ENCODE data around the gene SSRP1. TPM values are rescaled to one million over a fixed set of nuclear protein-coding genes. Genes with fewer than 3 reads are reported as not detected.

SSRP1 gene
- total RNA-seq, 1 donor from 2014 or later = 64.7 TPM

GRCh38 chr11:57353446-57353845 lies 17.8 kb upstream of the SSRP1 start:
- no peaks in the 10 kb centered on the region for H3K9me3 ChIP-seq
- H3K36me3 ChIP-seq = no peaks in the 10 kb centered on the region
- ATAC-seq (no peak), DNase-seq (no peak)
- H3K4me1 ChIP-seq = peaks cover 12% of the 10 kb centered on the region
- TF ChIP-seq CTCF (IDR thresholded peaks at IDR 0.05) = no peak
- no peaks in the 10 kb centered on the region for H3K27me3 ChIP-seq
- intact Hi-C loops (cut with DNase I) = no loop called here
- H3K27ac ChIP-seq = no peak overlapping the region
- H3K4me3 ChIP-seq = no peak overlapping the region

GRCh38 chr11:57353036-57353435 lies 17.3 kb upstream of the SSRP1 start:
- no peak for ATAC-seq
- intact Hi-C loops (cut with DNase I) = no loop called here
- Histone ChIP-seq H3K27me3 (no peaks in the 10 kb centered on the region), H3K9me3 (no peaks in the 10 kb centered on the region), H3K4me1 (peaks cover 9% of the 10 kb centered on the region), H3K4me3 (no peak overlapping the region), H3K36me3 (no peaks in the 10 kb centered on the region), H3K27ac (no peak overlapping the region)
- DNase-seq = no peak
- no peak for TF ChIP-seq CTCF (IDR thresholded peaks at IDR 0.05)

- Histone ChIP-seq H3K27ac (no peak overlapping the region), H3K36me3 (no peaks in the 10 kb centered on the region), H3K4me3 (no peak overlapping the region), H3K9me3 (no peaks in the 10 kb centered on the region), H3K27me3 (no peaks in the 10 kb centered on the region), H3K4me1 (no peaks in the 10 kb centered on the region)
- peak; percentile 85 for DNase-seq
- intact Hi-C loops (cut with DNase I) = no loop called here
- TF ChIP-seq CTCF (IDR thresholded peaks at IDR 0.05) = peak; percentile 94
- ATAC-seq = peak; percentile 73
These were observed 14.0 kb upstream of the SSRP1 start for GRCh38 chr11:57349491-57350274.

GRCh38 chr11:57348636-57349313 lies 13.1 kb upstream of the SSRP1 start:
- Histone ChIP-seq H3K27ac (no peak overlapping the region), H3K9me3 (no peaks in the 10 kb centered on the region), H3K4me3 (no peak overlapping the region), H3K27me3 (no peaks in the 10 kb centered on the region), H3K36me3 (no peaks in the 10 kb centered on the region), H3K4me1 (no peaks in the 10 kb centered on the region)
- intact Hi-C loops (cut with DNase I) = no loop called here
- ATAC-seq = no peak
- no peak for TF ChIP-seq CTCF (IDR thresholded peaks at IDR 0.05)
- DNase-seq = no peak

- no peak overlapping the region for H3K27ac ChIP-seq
- ATAC-seq (no peak), DNase-seq (no peak)
- H3K36me3 ChIP-seq = no peaks in the 10 kb centered on the region
- H3K27me3 ChIP-seq = no peaks in the 10 kb centered on the region
- no peaks in the 10 kb centered on the region for H3K9me3 ChIP-seq
- no peaks in the 10 kb centered on the region for H3K4me1 ChIP-seq
- intact Hi-C loops (cut with DNase I) = no loop called here
- TF ChIP-seq CTCF (IDR thresholded peaks at IDR 0.05) = no peak
- H3K4me3 ChIP-seq = no peak overlapping the region
These were observed 12.4 kb upstream of the SSRP1 start for GRCh38 chr11:57348052-57348451.
